ENCODE measurements around the gene TSC2. TPM values are rescaled to one million over a fixed set of nuclear protein-coding genes. Genes with fewer than 3 reads are reported as not detected.

The TSC2 gene
- total and polyA plus RNA-seq, 2 of the 13 experiments (the other 11 are each of a cell fraction or from before 2014, with no cell fraction given): 19.6 to 40.4 TPM

DNA sequence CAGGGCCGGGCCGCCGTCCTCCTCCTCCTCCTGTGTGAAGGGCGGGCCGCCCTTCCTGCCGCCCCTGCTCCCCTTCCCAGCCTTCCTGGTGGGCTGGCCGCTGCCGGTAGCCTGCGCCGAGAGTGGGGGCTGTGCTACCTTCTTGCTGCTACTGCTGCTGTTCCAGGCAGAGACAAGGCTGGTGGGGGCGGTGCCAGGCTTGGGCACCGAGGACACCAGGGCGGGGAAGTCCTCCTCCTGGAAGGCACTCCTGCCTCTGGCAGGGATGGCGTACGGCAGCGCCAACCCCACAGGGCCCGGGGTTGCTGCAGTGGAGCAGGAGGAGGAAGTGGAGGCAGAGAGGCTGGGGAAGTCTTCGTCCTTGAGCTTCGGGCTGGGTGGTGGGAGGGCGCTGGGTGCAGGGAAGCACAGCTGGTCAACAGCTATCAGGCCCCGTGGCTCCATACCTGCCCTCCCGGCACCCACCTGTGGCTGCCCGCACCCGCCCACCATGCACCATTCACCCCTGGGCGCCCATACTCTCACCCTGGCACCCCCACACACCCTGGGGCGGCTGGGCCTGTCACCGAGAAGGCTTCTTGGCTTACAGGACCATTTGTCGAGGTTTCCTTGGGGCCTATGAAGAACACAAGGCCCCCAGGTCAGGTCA lies 47.8 kb upstream of the TSC2 start:
- peaks cover 29 to 45% of the 10 kb centered on the region in 2 experiments for H3K36me3 ChIP-seq (replicated peaks in 1 of 2; ENCODE audit: control insufficient read depth in 1 of 2, insufficient read depth in 2 of 2, low read length in 2 of 2)
- ATAC-seq: no peak

More for the DNA sequence above, 47.8 kb upstream of the TSC2 start:
- Histone ChIP-seq H2AFZ (ENCODE audit: low read length) (no peak overlapping the region), H3K4me1 (ENCODE audit: insufficient read depth, low read length) (peaks cover 11% of the 10 kb centered on the region), H3K27me3 (ENCODE audit: control insufficient read depth in 1 of 2, insufficient read depth in 2 of 2, low read length in 2 of 2) (no peaks in the 10 kb centered on the region), H3K79me2 (ENCODE audit: insufficient read depth, low read length) (peaks cover 4% of the 10 kb centered on the region), H3K9ac (ENCODE audit: insufficient read depth, low read depth, low read length) (no peak overlapping the region), H4K20me1 (ENCODE audit: insufficient read depth, low read length) (peaks cover 5% of the 10 kb centered on the region; the same call in 1 of the 2 replicates), H3K9me3 (ENCODE audit: low read length) (no peaks in the 10 kb centered on the region), H3K4me3 (replicated peaks in 1 of 3; ENCODE audit: insufficient read depth in 1 of 3, low read depth in 2 of 3, low read length in 3 of 3) (no peak overlapping the region), H3K4me2 (ENCODE audit: low read depth, low read length) (no peak overlapping the region), H3K27ac (ENCODE audit: extremely low read length, insufficient read depth, low read length) (no peak overlapping the region)
- in situ Hi-C loops (cut with HindIII; ENCODE audit: extremely low pct_ligation_motif_present, low pct_unique_long_range_greater_than_20kb) (no loop called here), intact Hi-C loops (cut with micrococcal nuclease; ENCODE audit: unreplicated experiment) (no loop called here)
- TF ChIP-seq TOPORS (CRISPR knock-in tag; IDR thresholded peaks at IDR 0.05) (no peak), NFKB2 (CRISPR knock-in tag; IDR thresholded peaks at IDR 0.05; ENCODE audit: borderline replicate concordance) (no peak), CENPT (CRISPR knock-in tag; IDR thresholded peaks at IDR 0.05; ENCODE audit: low read depth) (no peak), AGO2 (optimal IDR thresholded peaks at IDR 0.05; ENCODE audit: low read depth, low read length) (peak; percentile 31)
- TF ChIP-seq, protein P1, sequence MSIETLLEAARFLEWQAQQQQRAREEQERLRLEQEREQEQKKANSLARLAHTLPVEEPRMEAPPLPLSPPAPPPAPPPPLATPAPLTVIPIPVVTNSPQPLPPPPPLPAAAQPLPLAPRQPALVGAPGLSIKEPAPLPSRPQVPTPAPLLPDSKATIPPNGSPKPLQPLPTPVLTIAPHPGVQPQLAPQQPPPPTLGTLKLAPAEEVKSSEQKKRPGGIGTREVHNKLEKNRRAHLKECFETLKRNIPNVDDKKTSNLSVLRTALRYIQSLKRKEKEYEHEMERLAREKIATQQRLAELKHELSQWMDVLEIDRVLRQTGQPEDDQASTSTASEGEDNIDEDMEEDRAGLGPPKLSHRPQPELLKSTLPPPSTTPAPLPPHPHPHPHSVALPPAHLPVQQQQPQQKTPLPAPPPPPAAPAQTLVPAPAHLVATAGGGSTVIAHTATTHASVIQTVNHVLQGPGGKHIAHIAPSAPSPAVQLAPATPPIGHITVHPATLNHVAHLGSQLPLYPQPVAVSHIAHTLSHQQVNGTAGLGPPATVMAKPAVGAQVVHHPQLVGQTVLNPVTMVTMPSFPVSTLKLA (IDR thresholded peaks at IDR 0.05): no peak
- TF ChIP-seq, protein P2, sequence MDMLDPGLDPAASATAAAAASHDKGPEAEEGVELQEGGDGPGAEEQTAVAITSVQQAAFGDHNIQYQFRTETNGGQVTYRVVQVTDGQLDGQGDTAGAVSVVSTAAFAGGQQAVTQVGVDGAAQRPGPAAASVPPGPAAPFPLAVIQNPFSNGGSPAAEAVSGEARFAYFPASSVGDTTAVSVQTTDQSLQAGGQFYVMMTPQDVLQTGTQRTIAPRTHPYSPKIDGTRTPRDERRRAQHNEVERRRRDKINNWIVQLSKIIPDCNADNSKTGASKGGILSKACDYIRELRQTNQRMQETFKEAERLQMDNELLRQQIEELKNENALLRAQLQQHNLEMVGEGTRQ (IDR thresholded peaks at IDR 0.05; ENCODE audit: low read depth, low read length): no peak
- TF ChIP-seq, protein P2 (CRISPR knock-in tag; IDR thresholded peaks at IDR 0.05; ENCODE audit: borderline replicate concordance): no peak
- ChIA-PET POLR2A (interaction anchor here (1.3 kb wide), 1 partner anchor 9 kb away, joined by 3 read pairs; no protein-coding TSS in a partner anchor), CTCF (ENCODE audit: low intra/inter-chr PET ratio, low total read pairs) (no interaction called here)
- FAIRE-seq (no peak), DNase-seq (ENCODE audit: low spot score) (no peak)
- 96% methylated on average over 15 of the region's 28 CpGs for WGBS (ENCODE audit: low lambda C conversion rate)
- BruUV-seq (replicated peaks): no TSS peak
